Neural progenitor cell (in vitro differentiated cells): ENCODE data around the gene ITIH2.

Source experiments
- CTCF ChIP-seq: fragments of 200-600 bp; sonication (generic); IDR thresholded peaks from 2 replicates; pipeline ENCODE4 v1.5.1; 2017; ENCODE audit warnings: antibody characterized with exemption, mild to moderate bottlenecking
- EZH2 ChIP-seq: fragments of 200-600 bp; sonication (generic); IDR thresholded peaks from 2 replicates; pipeline ENCODE4 v1.6.1; 2017; ENCODE audit warnings: antibody characterized with exemption, mild to moderate bottlenecking, moderate library complexity
- EZH2phosphoT487 ChIP-seq: fragments of 200-600 bp; sonication (generic); IDR thresholded peaks from 2 replicates; pipeline ENCODE4 v1.6.1; 2017; ENCODE audit warnings: antibody characterized with exemption

GRCh38 chr10:7679256-7679655, 23.9 kb upstream of the ITIH2 start:
- no peak for TF ChIP-seq EZH2
- TF ChIP-seq EZH2phosphoT487, result no peak
- no peak for TF ChIP-seq CTCF
